Epithelial cell of umbilical artery (primary cell): ENCODE results near the gene OR2T6. TPM values are rescaled to one million over a fixed set of nuclear protein-coding genes. Genes with fewer than 3 reads are reported as not detected.

ENCODE experiments used
- total RNA-seq: library from RNA; depleted of rRNA; stranded (reverse); fragments of >200 nt; gene quantifications from 2 replicates; pipeline ENCODE4 v1.2.3, GENCODE V29; 2014

OR2T6 gene, protein sequence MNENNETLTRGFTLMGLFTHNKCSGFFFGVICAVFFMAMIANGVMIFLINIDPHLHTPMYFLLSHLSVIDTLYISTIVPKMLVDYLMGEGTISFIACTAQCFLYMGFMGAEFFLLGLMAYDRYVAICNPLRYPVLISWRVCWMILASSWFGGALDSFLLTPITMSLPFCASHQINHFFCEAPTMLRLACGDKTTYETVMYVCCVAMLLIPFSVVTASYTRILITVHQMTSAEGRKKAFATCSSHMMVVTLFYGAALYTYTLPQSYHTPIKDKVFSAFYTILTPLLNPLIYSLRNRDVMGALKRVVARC
- total RNA-seq: not detected in 2 replicates

DNA sequence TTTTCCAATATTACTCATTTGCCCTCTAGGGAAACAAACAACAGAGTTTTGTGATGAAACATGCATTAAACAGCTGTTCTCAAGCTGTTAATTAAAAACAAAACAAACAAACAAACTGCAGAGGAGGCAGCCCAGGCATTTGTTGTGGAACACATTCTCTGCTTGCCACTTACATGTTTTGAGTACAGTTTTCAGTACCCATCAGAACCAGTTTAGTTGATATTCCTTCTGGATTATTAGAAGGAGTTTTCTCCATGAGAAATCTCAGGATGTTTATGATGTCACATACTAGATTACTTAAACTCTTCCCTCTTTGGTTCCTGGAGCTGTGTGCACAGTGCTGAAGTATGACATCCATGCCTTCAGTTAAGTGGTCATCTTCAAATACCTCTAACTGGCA is at the start of gene OR2T6:
Gene OR2T6 (plus strand): TSS at position 301 of the 400 bp plus-strand sequence. CDS start 11,863 bp downstream, outside the sequence.

DNA sequence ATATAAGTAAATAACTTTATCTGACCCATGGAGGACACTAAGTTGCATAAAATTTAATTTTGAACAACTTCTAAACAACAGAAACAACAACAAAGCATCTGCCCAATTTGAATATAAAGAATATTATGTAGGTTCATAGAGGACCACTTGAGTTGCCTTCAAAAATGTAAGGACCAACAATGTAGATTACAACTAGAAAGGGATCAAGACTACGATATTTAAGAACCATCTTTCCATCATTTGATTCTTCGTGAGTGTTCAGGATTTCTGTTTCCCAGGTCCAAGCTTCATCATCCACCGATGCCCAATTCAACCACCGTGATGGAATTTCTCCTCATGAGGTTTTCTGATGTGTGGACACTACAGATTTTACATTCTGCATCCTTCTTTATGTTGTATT is 27.1 kb upstream of the OR2T6 start, which contains the start of gene OR14C36:
Gene OR14C36 (plus strand): TSS at position 301 of the 400 bp plus-strand sequence. CDS start 0 bp downstream, at position 301.

DNA sequence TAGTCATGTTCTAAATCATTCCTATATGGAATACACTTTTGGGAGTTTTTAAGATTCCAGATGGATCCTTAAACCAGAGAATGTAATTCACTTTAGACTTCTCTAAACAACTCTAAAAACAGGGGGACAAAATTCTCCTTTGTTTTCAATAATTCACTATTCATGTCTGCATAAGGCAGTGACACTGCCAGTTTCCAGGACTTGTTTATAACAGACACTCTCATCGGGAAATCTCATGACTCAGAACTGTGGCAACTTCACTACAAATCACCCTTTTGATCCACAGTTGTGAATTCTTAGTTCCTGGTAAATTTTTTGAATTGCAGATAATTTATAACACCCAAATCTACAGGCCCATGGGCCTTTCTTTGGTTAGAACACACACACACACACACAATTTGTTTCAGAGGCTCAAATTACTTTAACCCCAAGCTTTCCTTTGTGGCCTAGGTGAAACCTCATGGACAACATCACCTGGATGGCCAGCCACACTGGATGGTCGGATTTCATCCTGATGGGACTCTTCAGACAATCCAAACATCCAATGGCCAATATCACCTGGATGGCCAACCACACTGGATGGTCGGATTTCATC is 14.3 kb upstream of the OR2T6 start, which contains the start of gene OR2T4:
Gene OR2T4 (plus strand): TSS at position 545 of the 595 bp plus-strand sequence. CDS start 0 bp downstream, at position 545.

DNA sequence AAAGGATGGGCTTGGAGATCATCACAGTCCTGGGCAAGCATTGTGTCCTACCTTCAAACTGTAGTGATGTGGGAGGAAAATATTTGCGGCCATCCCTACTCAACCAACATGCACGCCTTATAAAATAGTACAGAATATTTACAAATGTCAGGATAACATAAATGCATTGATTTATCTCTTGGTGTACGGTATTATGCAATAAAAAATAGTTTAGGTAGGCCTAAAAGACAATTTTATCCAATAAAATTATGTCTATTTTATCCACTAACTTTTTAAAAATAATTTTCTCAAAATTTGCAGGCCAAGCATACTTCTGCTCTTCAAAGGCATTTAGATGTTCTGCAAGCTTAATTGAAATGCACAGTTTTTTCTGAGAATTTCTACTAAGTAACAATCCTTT is 27.2 kb downstream of the OR2T6 start, which contains the start of gene OR2T1:
Gene OR2T1 (plus strand): TSS at position 301 of the 400 bp plus-strand sequence. CDS start 3,100 bp downstream, outside the sequence.

Other genes with a start within 250 kb of the OR2T6 start
- gene OR2M5, start 230.6 kb upstream of the OR2T6 start, total RNA-seq: not detected in 2 replicates
- not detected in 2 replicates for gene OR2M2, start 200.9 kb upstream of the OR2T6 start, total RNA-seq
- gene OR2M3, start 178.5 kb upstream of the OR2T6 start, total RNA-seq: not detected in 2 replicates
- gene OR2M4, start 144.3 kb upstream of the OR2T6 start, total RNA-seq: not detected in 2 replicates
- gene OR2T33, start 97.8 kb upstream of the OR2T6 start, total RNA-seq: not detected in 2 replicates
- not detected in 2 replicates for gene OR2T12, start 72.3 kb upstream of the OR2T6 start, total RNA-seq
- gene OR2M7, start 51.2 kb upstream of the OR2T6 start, total RNA-seq: not detected in 2 replicates
- not detected in 2 replicates for gene OR14C36, start 27.0 kb upstream of the OR2T6 start, total RNA-seq
- gene OR2T4, start 14.1 kb upstream of the OR2T6 start, total RNA-seq: not detected in 2 replicates
- gene OR2T1, start 27.3 kb downstream of the OR2T6 start, total RNA-seq: not detected in 2 replicates
- gene OR2T2, start 69.9 kb downstream of the OR2T6 start, total RNA-seq: not detected in 2 replicates
- not detected in 2 replicates for gene OR2T3, start 97.6 kb downstream of the OR2T6 start, total RNA-seq
- not detected in 2 replicates for gene OR2T5, start 112.8 kb downstream of the OR2T6 start, total RNA-seq
- gene OR2G6, start 132.3 kb downstream of the OR2T6 start, total RNA-seq: not detected in 2 replicates
- gene OR2T29, start 187.0 kb downstream of the OR2T6 start, total RNA-seq: not detected in 2 replicates
- gene OR2T34, start 199.0 kb downstream of the OR2T6 start, total RNA-seq: not detected in 2 replicates
- gene OR2T10, start 222.0 kb downstream of the OR2T6 start, total RNA-seq: not detected in 2 replicates